Breast epithelium (tissue), 3 donors: Measurements from ENCODE around the gene TLE1.

ENCODE experiments used
- POLR2A ChIP-seq: fragments of 450-650 bp; IDR thresholded peaks from one replicate; pipeline ENCODE4 v1.6.1; 2016; ENCODE audit warnings: antibody characterized with exemption, mild to moderate bottlenecking, moderate library complexity
- TF ChIP-seq, protein P1 (sequence below), 3 donors: fragments of 450-650 bp; IDR thresholded peaks; one replicate each; pipeline ENCODE4 v1.5.1; 2016 to 2017; ENCODE audit warnings: antibody characterized with exemption in 3 of 3, mild to moderate bottlenecking in 3 of 3, moderate library complexity in 3 of 3

DNA sequence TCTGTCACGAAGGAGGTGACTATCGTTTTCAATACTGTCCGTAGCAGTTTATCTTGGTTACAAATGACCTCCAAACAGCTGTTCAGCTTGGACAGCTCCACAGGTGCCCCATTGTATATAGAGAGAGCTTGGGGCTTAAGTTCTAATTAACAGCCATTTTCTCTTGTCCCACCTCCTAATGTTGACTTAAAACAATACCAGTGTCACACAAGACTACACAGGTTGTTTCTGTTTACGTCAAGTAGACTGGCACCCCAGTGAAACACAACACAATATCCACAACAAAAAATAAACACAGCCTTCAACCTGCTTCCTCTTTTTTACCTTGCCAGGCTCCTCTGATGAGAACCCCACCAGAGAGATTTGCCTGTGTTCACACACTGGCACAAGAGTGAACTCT is 39.8 kb upstream of the TLE1 start:
- TF ChIP-seq, protein P1, sequence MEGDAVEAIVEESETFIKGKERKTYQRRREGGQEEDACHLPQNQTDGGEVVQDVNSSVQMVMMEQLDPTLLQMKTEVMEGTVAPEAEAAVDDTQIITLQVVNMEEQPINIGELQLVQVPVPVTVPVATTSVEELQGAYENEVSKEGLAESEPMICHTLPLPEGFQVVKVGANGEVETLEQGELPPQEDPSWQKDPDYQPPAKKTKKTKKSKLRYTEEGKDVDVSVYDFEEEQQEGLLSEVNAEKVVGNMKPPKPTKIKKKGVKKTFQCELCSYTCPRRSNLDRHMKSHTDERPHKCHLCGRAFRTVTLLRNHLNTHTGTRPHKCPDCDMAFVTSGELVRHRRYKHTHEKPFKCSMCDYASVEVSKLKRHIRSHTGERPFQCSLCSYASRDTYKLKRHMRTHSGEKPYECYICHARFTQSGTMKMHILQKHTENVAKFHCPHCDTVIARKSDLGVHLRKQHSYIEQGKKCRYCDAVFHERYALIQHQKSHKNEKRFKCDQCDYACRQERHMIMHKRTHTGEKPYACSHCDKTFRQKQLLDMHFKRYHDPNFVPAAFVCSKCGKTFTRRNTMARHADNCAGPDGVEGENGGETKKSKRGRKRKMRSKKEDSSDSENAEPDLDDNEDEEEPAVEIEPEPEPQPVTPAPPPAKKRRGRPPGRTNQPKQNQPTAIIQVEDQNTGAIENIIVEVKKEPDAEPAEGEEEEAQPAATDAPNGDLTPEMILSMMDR (IDR thresholded peaks at IDR 0.05): no peak
- TF ChIP-seq POLR2A: no peak
